Lower leg skin (tissue), 4 donors: ENCODE measurements around the gene ZNF420. TPM values are rescaled to one million over a fixed set of nuclear protein-coding genes. Genes with fewer than 3 reads are reported as not detected.

Source experiments
- DNase-seq, 2 donors: peaks; one replicate each; pipeline ENCODE4 v3.0.0-alpha.2; 2019; ENCODE audit warnings: low spot score in 2 of 2
- H3K4me3 ChIP-seq: fragments of 200-600 bp; sonication (generic); 2 replicates; pipeline ENCODE4 v1.5.1; 2017; ENCODE audit warnings: mild to moderate bottlenecking, low read depth; ENCODE audit not compliant: poor library complexity, severe bottlenecking
- POLR2A ChIP-seq, 2 donors: fragments of 450-650 bp; IDR thresholded peaks; one replicate each; pipeline ENCODE4 v1.6.1; 2016 to 2017; ENCODE audit warnings: antibody characterized with exemption in 2 of 2, mild to moderate bottlenecking in 1 of 2, moderate library complexity in 1 of 2
- WGBS, 2 donors: methylation state at CpG; one replicate each; pipeline ENCODE4 v1.1.5; 2018; 5-methylcytosine and 5-hydroxymethylcytosine counted together
- intact Hi-C: fragments of 100-400 bp; cut with DNase I; formaldehyde crosslinking; loops from one replicate; pipeline ENCODE4 v1.15.0; 2023; ENCODE audit warnings: low total_unique reads
- total RNA-seq, 4 donors: library from RNA; depleted of rRNA; stranded (reverse); fragments of >200 nt; gene quantifications; one replicate each; pipeline ENCODE4 v1.1.0, GENCODE V29; 2016
- TF ChIP-seq, protein P1 (sequence below), 3 donors: fragments of 450-650 bp; IDR thresholded peaks; one replicate each; pipeline ENCODE4 v1.5.1; 2016; ENCODE audit warnings: antibody characterized with exemption in 3 of 3, mild to moderate bottlenecking in 3 of 3, moderate library complexity in 2 of 3

Gene ZNF420
- total RNA-seq, 4 donors from 2014 or later = 8.7 to 28.5 (median 12.6) TPM

DNA sequence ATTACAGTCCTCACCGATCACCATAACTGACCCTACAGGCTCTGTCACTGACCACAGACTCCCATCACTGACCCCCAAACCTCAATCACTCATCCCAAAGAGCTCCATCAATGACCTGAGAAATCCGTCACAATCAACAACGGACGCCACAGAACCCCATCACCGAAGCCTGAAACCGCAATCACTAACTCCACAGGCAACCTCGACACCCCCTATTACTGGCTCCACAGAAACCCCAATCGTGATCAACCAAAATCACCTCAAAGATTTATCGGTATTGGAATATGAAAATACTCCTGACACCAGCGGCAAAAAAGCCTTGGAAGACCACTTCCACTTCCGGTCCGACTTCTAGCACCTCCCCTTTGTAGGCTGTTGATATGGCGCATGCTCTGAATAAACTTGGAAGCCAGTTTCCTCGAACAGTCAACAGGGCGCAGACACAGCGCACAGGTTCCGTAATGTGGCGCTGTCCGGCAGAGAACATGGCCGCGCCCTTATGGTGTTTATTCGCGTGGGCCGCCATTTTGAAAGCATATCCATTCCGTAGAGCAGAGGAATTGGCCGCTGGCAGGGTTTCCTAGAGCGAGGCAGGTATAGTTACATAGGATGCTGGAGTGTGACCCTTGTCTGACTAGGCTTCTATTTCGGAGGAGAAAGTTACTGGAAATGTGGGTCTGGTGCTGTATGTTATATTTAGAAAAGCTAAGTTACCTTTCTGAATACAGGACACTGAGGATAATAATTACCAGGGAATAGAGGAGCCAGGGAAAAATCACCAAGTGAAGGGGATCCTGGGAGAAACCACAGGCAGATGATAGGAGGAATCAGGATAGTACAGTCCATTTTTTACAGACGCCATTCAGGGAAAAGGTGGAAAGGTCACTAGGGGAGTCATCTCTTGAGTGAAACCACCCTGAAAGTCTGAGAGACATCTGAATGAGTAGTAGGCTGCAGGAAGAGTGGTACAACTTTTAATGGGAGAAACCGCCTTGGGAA is 94.4 kb downstream of the ZNF420 start, which contains the start of gene ZNF585A:
Gene ZNF585A (minus strand): TSS at position 328 of the 999 bp plus-strand sequence. CDS start 2,785 bp downstream, outside the sequence.
- WGBS, 2 donors = 4 to 5% methylated on average over 29 to 30 of the region's 30 CpGs
- intact Hi-C loops = no loop called here
- DNase-seq = peak; percentile 93 to 97
- TF ChIP-seq, protein P1, sequence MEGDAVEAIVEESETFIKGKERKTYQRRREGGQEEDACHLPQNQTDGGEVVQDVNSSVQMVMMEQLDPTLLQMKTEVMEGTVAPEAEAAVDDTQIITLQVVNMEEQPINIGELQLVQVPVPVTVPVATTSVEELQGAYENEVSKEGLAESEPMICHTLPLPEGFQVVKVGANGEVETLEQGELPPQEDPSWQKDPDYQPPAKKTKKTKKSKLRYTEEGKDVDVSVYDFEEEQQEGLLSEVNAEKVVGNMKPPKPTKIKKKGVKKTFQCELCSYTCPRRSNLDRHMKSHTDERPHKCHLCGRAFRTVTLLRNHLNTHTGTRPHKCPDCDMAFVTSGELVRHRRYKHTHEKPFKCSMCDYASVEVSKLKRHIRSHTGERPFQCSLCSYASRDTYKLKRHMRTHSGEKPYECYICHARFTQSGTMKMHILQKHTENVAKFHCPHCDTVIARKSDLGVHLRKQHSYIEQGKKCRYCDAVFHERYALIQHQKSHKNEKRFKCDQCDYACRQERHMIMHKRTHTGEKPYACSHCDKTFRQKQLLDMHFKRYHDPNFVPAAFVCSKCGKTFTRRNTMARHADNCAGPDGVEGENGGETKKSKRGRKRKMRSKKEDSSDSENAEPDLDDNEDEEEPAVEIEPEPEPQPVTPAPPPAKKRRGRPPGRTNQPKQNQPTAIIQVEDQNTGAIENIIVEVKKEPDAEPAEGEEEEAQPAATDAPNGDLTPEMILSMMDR (IDR thresholded peaks at IDR 0.05) = no peak
- TF ChIP-seq POLR2A (IDR thresholded peaks at IDR 0.05) = no peak
- H3K4me3 ChIP-seq = peak within 1 kb of the TSS; percentile 65

Other genes with a start within 250 kb of the ZNF420 start
- gene ZNF790, start 240.0 kb upstream of the ZNF420 start, total RNA-seq = 1 to 10 TPM; 3.5 to 9.1 (median 4.2) TPM
- gene ZNF345, start 227.6 kb upstream of the ZNF420 start, total RNA-seq = 1 to 10 TPM; 3.6 to 8.6 (median 5.4) TPM
- 1 to 10 TPM; 3.0 to 3.8 (median 3.4) TPM for gene ZNF829, start 162.1 kb upstream of the ZNF420 start, total RNA-seq
- 10 to 100 TPM in 2 of 4 donors, 1 to 10 TPM in 2; 7.4 to 12.1 (median 9.4) TPM for gene ZNF568, start 162.1 kb upstream of the ZNF420 start, total RNA-seq
- 10 to 100 TPM in 2 of 4 donors, 1 to 10 TPM in 2; 3.2 to 14.1 (median 11.1) TPM for gene ZNF585A, start 94.3 kb downstream of the ZNF420 start, total RNA-seq
- 10 to 100 TPM in 2 of 4 donors, 1 to 10 TPM in 2; 5.3 to 14.6 (median 10.7) TPM for gene ZNF585B, start 132.1 kb downstream of the ZNF420 start, total RNA-seq
- gene ZNF383, start 139.8 kb downstream of the ZNF420 start, total RNA-seq = 1 to 10 TPM; 4.1 to 6.9 (median 5.2) TPM